Body of pancreas (tissue), 4 donors: ENCODE results near the gene PSAPL1. TPM values are rescaled to one million over a fixed set of nuclear protein-coding genes. Genes with fewer than 3 reads are reported as not detected.

Experiments used
- ATAC-seq: fragments of 150-250 bp; one replicate; pipeline ENCODE4 v1.9.1; 2016
- DNase-seq, 4 donors: peaks; one replicate each; pipeline ENCODE4 v3.0.0-alpha.2; 2019
- H3K27ac ChIP-seq, 4 donors: fragments of 200-600 bp; sonication (generic); 1 replicate in 3 of 4; 2 replicates in 1 of 4; pipeline versions ENCODE4 v1.5.1 to v1.6.1; 2016 to 2019; ENCODE audit warnings: mild to moderate bottlenecking in 1 of 4, mixed read lengths in 1 of 4, moderate library complexity in 1 of 4
- H3K27me3 ChIP-seq, 2 donors: fragments of 200-600 bp; sonication (generic); one replicate each; pipeline ENCODE4 v1.6.0; 2016; ENCODE audit warnings: mild to moderate bottlenecking in 1 of 2
- H3K36me3 ChIP-seq, 2 donors: fragments of 200-600 bp; sonication (generic); replicated peaks in 1 of 2; 2 replicates each; pipeline ENCODE4 v1.5.1; 2016; ENCODE audit warnings: low read depth in 2 of 2; ENCODE audit not compliant: insufficient read depth in 1 of 2
- H3K4me1 ChIP-seq: fragments of 200-600 bp; sonication (generic); one replicate; pipeline ENCODE4 v1.6.0; 2016
- H3K4me3 ChIP-seq, 2 donors: fragments of 200-600 bp; sonication (generic); 1 replicate in 1 of 2; 2 replicates in 1 of 2; pipeline ENCODE4 v1.5.1; 2016 to 2019
- H3K9me3 ChIP-seq, 3 donors: fragments of 200-600 bp; sonication (generic); 1 replicate in 2 of 3; 2 replicates in 1 of 3; pipeline ENCODE4 v1.5.1; 2016
- CTCF ChIP-seq, 7 experiments: fragments of 450-650 bp in 4 of 7; fragments of 200-600 bp in 3 of 7; sonication (generic) in 3 of 7; IDR thresholded peaks; one replicate each; pipeline ENCODE4 v1.5.1; 2016 to 2019; ENCODE audit warnings: antibody characterized with exemption in 7 of 7
- POLR2A ChIP-seq, 3 donors: fragments of 450-650 bp; IDR thresholded peaks; one replicate each; pipeline ENCODE4 v1.6.1; 2016; ENCODE audit warnings: antibody characterized with exemption in 3 of 3, mild to moderate bottlenecking in 2 of 3
- WGBS, 2 donors: methylation state at CpG; one replicate each; pipeline ENCODE4 v1.1.5; 2017; 5-methylcytosine and 5-hydroxymethylcytosine counted together
- intact Hi-C: fragments of 100-400 bp; cut with DNase I; formaldehyde crosslinking; loops from one replicate; pipeline ENCODE4 v1.15.1; 2023
- total RNA-seq, 2 donors: library from RNA; depleted of rRNA; stranded (reverse); fragments of >200 nt; gene quantifications; one replicate each; pipeline ENCODE4 v1.1.0, GENCODE V29; 2016

PSAPL1 gene
- total RNA-seq, 2 donors from 2014 or later = 0.52 TPM; not detected in 1

DNA sequence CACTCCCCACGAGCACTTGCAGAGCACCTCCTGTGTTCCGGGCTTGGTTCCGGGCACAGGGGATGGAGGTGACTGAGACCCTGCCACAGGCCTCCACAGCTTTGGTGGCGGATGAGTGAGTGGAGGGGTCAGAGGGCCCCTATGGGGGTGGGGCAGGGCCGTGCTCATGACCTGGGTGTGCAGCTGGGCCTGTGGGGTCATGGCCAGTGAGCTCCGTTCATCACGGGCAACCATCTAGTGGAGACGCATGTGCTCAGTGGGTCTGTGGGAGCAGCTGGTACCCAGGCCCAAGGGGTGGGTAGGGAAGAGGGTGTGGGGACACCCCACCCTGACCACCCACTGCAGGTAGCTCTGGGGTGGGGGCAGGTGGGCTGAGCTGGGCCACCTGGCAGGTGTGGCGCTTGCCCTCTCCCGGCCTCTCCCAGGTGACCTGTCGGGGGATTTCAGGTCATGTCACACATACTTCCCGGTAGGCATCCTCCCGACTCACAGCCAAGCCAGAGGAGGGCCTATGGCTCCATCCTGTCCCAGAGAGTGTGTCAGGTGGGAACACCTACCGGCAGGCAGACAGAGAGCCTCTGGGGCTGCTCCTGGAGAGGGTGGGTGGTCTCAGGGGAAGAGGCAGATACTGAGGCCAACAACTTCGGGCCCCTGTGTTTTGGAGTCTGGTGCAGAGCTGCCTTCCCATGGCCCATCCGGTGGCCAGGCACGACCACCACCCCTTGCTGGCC lies 3.6 kb downstream of the PSAPL1 start:
- no peak for ATAC-seq
- WGBS, 2 donors = 61 to 74% methylated on average over 10 to 17 of the region's 17 CpGs
- no peak overlapping the region for H3K4me3 ChIP-seq
- no peaks in the 10 kb centered on the region for H3K36me3 ChIP-seq
- H3K4me1 ChIP-seq = no peaks in the 10 kb centered on the region
- no peak for DNase-seq
- TF ChIP-seq CTCF (IDR thresholded peaks at IDR 0.05) (no peak), POLR2A (IDR thresholded peaks at IDR 0.05) (no peak)
- no peak overlapping the region for H3K27ac ChIP-seq
- H3K9me3 ChIP-seq = no peaks in the 10 kb centered on the region
- intact Hi-C loops = no loop called here
- no peaks in the 10 kb centered on the region for H3K27me3 ChIP-seq

GRCh38 chr4:7430368-7430964 lies 4.3 kb downstream of the PSAPL1 start:
- no peaks in the 10 kb centered on the region for H3K36me3 ChIP-seq
- no peaks in the 10 kb centered on the region for H3K27me3 ChIP-seq
- H3K4me3 ChIP-seq = no peak overlapping the region
- WGBS, 2 donors = 14 to 43% methylated on average over 5 to 16 of the region's 16 CpGs
- DNase-seq = peak in 1 of 4 donors; percentile 12
- H3K4me1 ChIP-seq = no peaks in the 10 kb centered on the region
- TF ChIP-seq POLR2A (IDR thresholded peaks at IDR 0.05) (no peak), CTCF (IDR thresholded peaks at IDR 0.05) (no peak)
- no peak for ATAC-seq
- no peak overlapping the region for H3K27ac ChIP-seq
- no peaks in the 10 kb centered on the region for H3K9me3 ChIP-seq
- intact Hi-C loops = no loop called here

DNA sequence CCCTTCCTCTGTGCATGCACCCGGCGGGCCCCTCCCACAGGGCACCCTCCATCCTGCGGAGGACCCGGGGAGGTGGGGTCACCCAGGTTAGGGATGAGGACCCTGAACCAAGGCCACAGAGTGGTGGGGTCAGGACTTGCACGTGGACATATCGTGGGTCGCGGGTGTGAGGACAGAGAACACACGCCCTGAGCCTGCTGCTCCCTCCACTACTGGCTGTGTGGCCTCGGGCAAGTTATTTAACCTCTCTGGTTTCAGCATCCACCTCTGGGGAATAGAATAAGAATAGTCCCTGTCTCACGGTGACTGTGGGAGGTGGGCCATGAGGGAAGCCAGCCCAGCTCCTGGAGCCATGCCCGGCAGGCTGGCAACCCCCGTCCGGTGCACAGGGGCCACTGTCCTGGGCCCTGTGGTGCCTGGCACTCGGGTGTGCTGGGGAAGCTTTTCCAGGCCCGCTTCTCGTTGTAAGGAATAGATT lies 5.1 kb downstream of the PSAPL1 start:
- Histone ChIP-seq H3K36me3 (no peaks in the 10 kb centered on the region), H3K27ac (no peak overlapping the region), H3K27me3 (no peaks in the 10 kb centered on the region), H3K4me1 (no peaks in the 10 kb centered on the region), H3K4me3 (no peak overlapping the region), H3K9me3 (no peaks in the 10 kb centered on the region)
- intact Hi-C loops = no loop called here
- ATAC-seq = no peak
- peak in 2 of 4 donors; percentile 4 to 6 for DNase-seq
- 43 to 59% methylated on average over 13 to 14 of the region's 17 CpGs for WGBS, 2 donors
- TF ChIP-seq POLR2A (IDR thresholded peaks at IDR 0.05) (no peak), CTCF (IDR thresholded peaks at IDR 0.05) (no peak)

- DNase-seq = peak in 2 of 4 donors; percentile 2 to 5
- WGBS, 2 donors = 74 to 76% methylated on average over 9 of the region's 9 CpGs
- no peak for ATAC-seq
- intact Hi-C loops = no loop called here
- Histone ChIP-seq H3K9me3 (no peaks in the 10 kb centered on the region), H3K27me3 (no peaks in the 10 kb centered on the region), H3K36me3 (no peaks in the 10 kb centered on the region), H3K4me1 (no peaks in the 10 kb centered on the region), H3K27ac (no peak overlapping the region), H3K4me3 (no peak overlapping the region)
- TF ChIP-seq CTCF (IDR thresholded peaks at IDR 0.05) (no peak), POLR2A (IDR thresholded peaks at IDR 0.05) (no peak)
Measured at GRCh38 chr4:7429069-7429416, 5.7 kb downstream of the PSAPL1 start.
